GM12891 (cell line): ENCODE data around the gene AGTRAP.

ENCODE experiments used
- POLR2A ChIP-seq: IDR thresholded peaks from 2 replicates; pipeline ENCODE4 v1.6.1; 2011; ENCODE audit warnings: low read depth, low read length, control low read depth
- POLR2AphosphoS5 ChIP-seq: IDR thresholded peaks from 2 replicates; pipeline ENCODE4 v1.6.1; 2011; ENCODE audit warnings: low read depth, low read length, control low read depth

GRCh38 chr1:11704194-11704529, 31.8 kb upstream of the AGTRAP start:
- TF ChIP-seq POLR2AphosphoS5: no peak
- TF ChIP-seq POLR2A: no peak
